Keratinocyte (primary cell): ENCODE measurements around the gene TPMT. TPM values are rescaled to one million over a fixed set of nuclear protein-coding genes. Genes with fewer than 3 reads are reported as not detected.

ENCODE experiments used
- DNase-seq: peaks from one replicate; pipeline ENCODE4 v3.0.0-alpha.2; 2011; ENCODE audit warnings: low read depth, missing footprints, low spot score
- FAIRE-seq: peaks from 2 replicates; lab custom pipeline; 2011; peaks lifted over from hg19 to GRCh38; lab: Jason Lieb, UNC
- H2AFZ ChIP-seq: 2 replicates; pipeline ENCODE4 v1.6.0; 2012; ENCODE audit warnings: low read length, control low read depth, inconsistent platforms; ENCODE audit not compliant: control insufficient read depth
- H3K27ac ChIP-seq: 2 replicates; pipeline ENCODE4 v1.5.1; 2011; ENCODE audit warnings: low read length; ENCODE audit not compliant: control insufficient read depth, insufficient read depth
- H3K27me3 ChIP-seq: 3 replicates; pipeline ENCODE4 v1.6.0; 2011; ENCODE audit warnings: low read length; ENCODE audit not compliant: control insufficient read depth, insufficient read depth; ENCODE audit errors: extremely low read depth
- H3K36me3 ChIP-seq, 2 experiments: 2 replicates in 1 of 2; 3 replicates in 1 of 2; pipeline ENCODE4 v1.5.1; 2011; ENCODE audit warnings: low read length in 2 of 2, mild to moderate bottlenecking in 1 of 2; ENCODE audit not compliant: control insufficient read depth in 2 of 2, insufficient read depth in 2 of 2; ENCODE audit errors: extremely low read depth in 1 of 2
- H3K4me1 ChIP-seq: 3 replicates; pipeline ENCODE4 v1.5.1; 2011; ENCODE audit warnings: low read length; ENCODE audit not compliant: control insufficient read depth, insufficient read depth; ENCODE audit errors: extremely low read depth
- H3K4me2 ChIP-seq: 3 replicates; pipeline ENCODE4 v1.6.0; 2011; ENCODE audit warnings: low read depth, low read length; ENCODE audit not compliant: control insufficient read depth, insufficient read depth; ENCODE audit errors: extremely low read depth
- H3K4me3 ChIP-seq, 3 experiments: fragments of 200-600 bp in 1 of 3; sonication (generic) in 1 of 3; 2 replicates in 2 of 3; 3 replicates in 1 of 3; pipeline ENCODE4 v1.5.1; 2011 to 2016; ENCODE audit warnings: low read length in 3 of 3, mild to moderate bottlenecking in 3 of 3, control low read depth in 2 of 3, inconsistent platforms in 1 of 3, low read depth in 1 of 3, mixed read lengths in 1 of 3, mixed run types in 1 of 3, moderate library complexity in 1 of 3; ENCODE audit not compliant: control insufficient read depth in 2 of 3, insufficient read depth in 2 of 3; ENCODE audit errors: extremely low read depth in 1 of 3
- H3K79me2 ChIP-seq: 2 replicates; pipeline ENCODE4 v1.6.0; 2012; ENCODE audit warnings: low read length; ENCODE audit not compliant: control insufficient read depth, insufficient read depth
- H3K9ac ChIP-seq: 3 replicates; pipeline ENCODE4 v1.6.0; 2011; ENCODE audit warnings: low read length; ENCODE audit not compliant: control insufficient read depth, insufficient read depth; ENCODE audit errors: extremely low read depth
- H3K9me1 ChIP-seq: 3 replicates; pipeline ENCODE4 v1.6.0; 2011; ENCODE audit warnings: low read length; ENCODE audit not compliant: control insufficient read depth, insufficient read depth; ENCODE audit errors: extremely low read depth
- H3K9me3 ChIP-seq: 2 replicates; pipeline ENCODE4 v1.5.1; 2012; ENCODE audit warnings: low read depth, low read length; ENCODE audit not compliant: control insufficient read depth
- H4K20me1 ChIP-seq: 3 replicates; pipeline ENCODE4 v1.6.0; 2011; ENCODE audit warnings: low read length; ENCODE audit not compliant: control insufficient read depth, insufficient read depth; ENCODE audit errors: extremely low read depth
- CTCF ChIP-seq, 3 experiments: IDR thresholded peaks in 1 of 3; conservative IDR thresholded peaks in 1 of 3; optimal IDR thresholded peaks in 1 of 3; 2 replicates in 2 of 3; 3 replicates in 1 of 3; pipeline versions ENCODE3 to v1.5.1; 2011; ENCODE audit warnings: low read length in 3 of 3, mild to moderate bottlenecking in 3 of 3, moderate library complexity in 2 of 3, control low read depth in 1 of 3, inconsistent platforms in 1 of 3; ENCODE audit not compliant: insufficient read depth in 2 of 3; ENCODE audit errors: extremely low read depth in 1 of 3
- EZH2 ChIP-seq: IDR thresholded peaks from one replicate; pipeline ENCODE4 v1.6.1; 2012; ENCODE audit warnings: inconsistent platforms, mild to moderate bottlenecking, low read length, moderate library complexity
- dilution Hi-C: fragments of 300-500 bp; cut with MboI; formaldehyde crosslinking; loops from one replicate; pipeline ENCODE4 v1.7.0; 2020; ENCODE audit warnings: low sequenced_read_pairs; ENCODE audit not compliant: extremely low pct_ligation_motif_present
- polyA plus RNA-seq, 5 experiments: library from polyadenylated mRNA; depleted of rRNA in 3 of 5; stranded (reverse) in 3 of 5; stranded (forward) in 1 of 5; unstranded in 1 of 5; fragments of >200 nt; gene quantifications; 1 replicate in 1 of 5; 2 replicates in 3 of 5; 3 replicates in 1 of 5; pipeline versions ENCODE4 v1.2.1 to v1.2.3, GENCODE V29; 2011 to 2012; ENCODE audit warnings: missing spikeins in 2 of 5, low read depth in 1 of 5, low replicate concordance in 1 of 5

TPMT gene
- polyA plus RNA-seq, 1 donor (not counting 4 experiments of a cell fraction or from before 2014, with no cell fraction given) = 38.6 TPM

- no peaks in the 10 kb centered on the region for H3K9me1 ChIP-seq
- no peak for FAIRE-seq
These were observed 19.7 kb downstream of the TPMT start for GRCh38 chr6:18135171-18135570.

GRCh38 chr6:18132346-18132745, 22.5 kb downstream of the TPMT start:
- DNase-seq = no peak
- H3K9me1 ChIP-seq = no peaks in the 10 kb centered on the region
- H3K36me3 ChIP-seq = peaks cover 5 to 19% of the 10 kb centered on the region in 2 experiments
- no peaks in the 10 kb centered on the region for H3K9me3 ChIP-seq
- no peak overlapping the region for H3K9ac ChIP-seq
- no peaks in the 10 kb centered on the region for H4K20me1 ChIP-seq
- H3K27me3 ChIP-seq = no peaks in the 10 kb centered on the region
- H3K4me1 ChIP-seq = no peaks in the 10 kb centered on the region
- H3K4me2 ChIP-seq = no peak overlapping the region
- no peak for FAIRE-seq
- H3K4me3 ChIP-seq = no peak overlapping the region
- no peak overlapping the region for H2AFZ ChIP-seq
- dilution Hi-C loops = no loop called here
- H3K27ac ChIP-seq = no peak overlapping the region
- TF ChIP-seq CTCF (optimal IDR thresholded peaks at IDR 0.05 in 1 of 3, IDR thresholded peaks at IDR 0.05 in 1 of 3, conservative IDR thresholded peaks at IDR 0.05 in 1 of 3; ENCODE audit: extremely low read depth in 1 of 3, insufficient read depth in 2 of 3, low read length in 3 of 3) = no peak
- TF ChIP-seq EZH2 = no peak
- no peaks in the 10 kb centered on the region for H3K79me2 ChIP-seq

More at GRCh38 chr6:18135171-18135570, 19.7 kb downstream of the TPMT start:
- no peak overlapping the region for H3K27ac ChIP-seq
- no peak overlapping the region for H3K4me3 ChIP-seq
- DNase-seq = no peak
- no peak for TF ChIP-seq CTCF (optimal IDR thresholded peaks at IDR 0.05 in 1 of 3, IDR thresholded peaks at IDR 0.05 in 1 of 3, conservative IDR thresholded peaks at IDR 0.05 in 1 of 3; ENCODE audit: extremely low read depth in 1 of 3, insufficient read depth in 2 of 3, low read length in 3 of 3)
- peaks cover 13 to 19% of the 10 kb centered on the region in 2 experiments for H3K36me3 ChIP-seq
- no peak overlapping the region for H3K4me2 ChIP-seq
- no peaks in the 10 kb centered on the region for H3K79me2 ChIP-seq
- H3K9me3 ChIP-seq = no peaks in the 10 kb centered on the region
- dilution Hi-C loops = no loop called here
- no peak overlapping the region for H3K9ac ChIP-seq
- H3K4me1 ChIP-seq = no peaks in the 10 kb centered on the region
- H3K27me3 ChIP-seq = no peaks in the 10 kb centered on the region
- no peaks in the 10 kb centered on the region for H4K20me1 ChIP-seq
- no peak overlapping the region for H2AFZ ChIP-seq
